ENCODE measurements around the gene CTLA4. TPM values are rescaled to one million over a fixed set of nuclear protein-coding genes. Genes with fewer than 3 reads are reported as not detected.
"Not testable (repeated sequence)": the region's sequence is repeated elsewhere in the genome, so short reads cannot be mapped to it uniquely, and the experiment has no call there.

CTLA4 gene
- total RNA-seq, 1 experiment from 2014 or later: not detected

- Histone ChIP-seq H3K4me1 (no peaks in the 10 kb centered on the region), H3K27ac (no peak overlapping the region), H3K27me3 (no peaks in the 10 kb centered on the region), H3K9me3 (replicated peaks) (no peaks in the 10 kb centered on the region), H3K4me3 (no peak overlapping the region), H3K36me3 (no peaks in the 10 kb centered on the region)
- peak in 1 of 2 experiments; percentile 35 for DNase-seq
Observed at GRCh38 chr2:203871371-203871983, 3.9 kb downstream of the CTLA4 start.

DNA sequence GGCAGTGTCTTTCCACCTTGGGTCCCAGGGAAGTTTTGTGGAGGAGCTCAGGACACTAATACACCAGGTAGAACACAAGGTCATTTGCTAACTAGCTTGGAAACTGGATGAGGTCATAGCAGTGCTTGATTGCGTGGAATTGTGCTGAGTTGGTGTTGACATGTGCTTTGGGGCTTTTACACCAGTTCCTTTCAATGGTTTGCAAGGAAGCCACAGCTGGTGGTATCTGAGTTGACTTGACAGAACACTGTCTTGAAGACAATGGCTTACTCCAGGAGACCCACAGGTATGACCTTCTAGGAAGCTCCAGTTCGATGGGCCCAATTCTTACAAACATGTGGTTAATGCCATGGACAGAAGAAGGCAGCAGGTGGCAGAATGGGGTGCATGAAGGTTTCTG is 5.9 kb downstream of the CTLA4 start:
- Histone ChIP-seq H3K9me3 (replicated peaks) (no peaks in the 10 kb centered on the region), H3K4me1 (no peaks in the 10 kb centered on the region), H3K27ac (no peak overlapping the region), H3K27me3 (no peaks in the 10 kb centered on the region), H3K4me3 (no peak overlapping the region), H3K36me3 (no peaks in the 10 kb centered on the region)
- no peak for DNase-seq

DNA sequence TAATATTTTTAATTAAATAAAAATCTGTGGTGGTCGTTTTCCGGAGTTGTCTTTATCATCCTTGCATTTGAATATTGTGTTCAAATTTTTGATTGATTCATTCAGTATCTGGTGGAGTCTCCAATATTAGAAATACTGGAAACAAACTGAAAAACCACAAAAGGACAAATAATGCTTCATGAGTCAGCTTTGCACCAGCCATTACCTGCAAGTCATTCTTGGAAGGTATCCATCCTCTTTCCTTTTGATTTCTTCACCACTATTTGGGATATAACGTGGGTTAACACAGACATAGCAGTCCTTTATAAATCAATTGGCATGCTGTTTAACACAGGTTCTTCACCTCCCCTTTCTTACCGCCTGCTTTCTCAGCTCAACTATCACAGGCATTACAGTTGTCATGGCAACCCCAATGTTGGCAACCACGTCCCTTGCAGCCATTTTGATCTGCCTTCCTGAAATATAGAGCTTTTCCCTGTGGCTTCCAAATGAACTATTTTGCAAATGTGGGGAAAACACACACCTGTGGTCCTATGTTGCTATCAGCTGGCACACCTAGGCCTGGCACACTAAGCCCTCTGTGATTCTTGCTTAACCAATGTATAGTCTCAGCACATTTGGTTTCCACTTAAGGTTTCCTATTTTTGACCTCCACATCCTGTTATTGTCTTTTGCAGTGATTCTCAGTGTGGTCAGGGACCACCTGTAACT is 6.5 kb downstream of the CTLA4 start:
- Histone ChIP-seq H3K36me3 (no peaks in the 10 kb centered on the region), H3K4me3 (no peak overlapping the region), H3K27me3 (no peaks in the 10 kb centered on the region), H3K9me3 (replicated peaks) (no peaks in the 10 kb centered on the region), H3K27ac (no peak overlapping the region), H3K4me1 (no peaks in the 10 kb centered on the region)
- no peak for DNase-seq

DNA sequence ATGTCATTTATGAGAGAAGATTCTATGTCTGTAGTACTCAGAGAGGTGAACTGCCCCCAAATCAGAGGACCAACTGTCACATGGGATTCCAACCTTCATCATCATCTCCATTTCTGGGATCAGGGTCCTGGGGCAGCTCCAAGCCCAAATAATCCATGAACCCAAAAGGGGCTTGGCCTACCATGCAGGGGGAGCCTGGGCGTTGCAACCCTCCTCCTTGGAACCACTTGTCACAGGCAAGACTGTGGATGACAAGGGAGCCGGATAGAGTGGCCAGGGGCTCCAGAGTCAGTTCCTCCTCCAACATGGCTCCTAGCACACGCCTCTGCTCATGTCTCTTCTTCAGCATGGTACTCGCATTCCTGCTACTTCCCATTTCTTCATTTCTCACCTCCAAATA is 7.9 kb downstream of the CTLA4 start:
- Histone ChIP-seq H3K36me3 (no peaks in the 10 kb centered on the region), H3K9me3 (replicated peaks) (no peaks in the 10 kb centered on the region), H3K4me3 (no peak overlapping the region), H3K27me3 (no peaks in the 10 kb centered on the region), H3K27ac (no peak overlapping the region), H3K4me1 (no peaks in the 10 kb centered on the region)
- no peak for DNase-seq

DNA sequence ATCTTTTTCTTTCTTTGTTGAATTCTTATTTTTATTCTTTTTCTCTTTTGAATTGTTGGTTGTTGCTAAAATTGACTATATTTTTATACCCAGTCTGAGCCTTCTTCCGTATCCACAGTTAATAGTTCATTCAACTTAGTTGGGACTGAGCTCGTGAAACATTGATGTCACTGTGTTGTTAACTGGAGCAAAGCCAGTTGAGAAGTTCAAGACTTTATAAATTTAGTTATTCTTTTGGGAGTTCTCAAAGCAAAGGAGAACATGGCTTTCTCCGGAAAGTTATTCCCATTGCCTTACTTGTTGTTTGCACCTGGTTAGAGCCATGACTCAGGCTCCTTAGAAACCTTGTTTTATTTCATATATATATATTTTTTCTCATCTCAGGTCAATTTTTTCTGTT is 8.8 kb downstream of the CTLA4 start:
- Histone ChIP-seq H3K4me1 (no peaks in the 10 kb centered on the region), H3K27ac (no peak overlapping the region), H3K9me3 (replicated peaks) (no peaks in the 10 kb centered on the region), H3K27me3 (no peaks in the 10 kb centered on the region), H3K4me3 (no peak overlapping the region), H3K36me3 (no peaks in the 10 kb centered on the region)
- DNase-seq: no peak

DNA sequence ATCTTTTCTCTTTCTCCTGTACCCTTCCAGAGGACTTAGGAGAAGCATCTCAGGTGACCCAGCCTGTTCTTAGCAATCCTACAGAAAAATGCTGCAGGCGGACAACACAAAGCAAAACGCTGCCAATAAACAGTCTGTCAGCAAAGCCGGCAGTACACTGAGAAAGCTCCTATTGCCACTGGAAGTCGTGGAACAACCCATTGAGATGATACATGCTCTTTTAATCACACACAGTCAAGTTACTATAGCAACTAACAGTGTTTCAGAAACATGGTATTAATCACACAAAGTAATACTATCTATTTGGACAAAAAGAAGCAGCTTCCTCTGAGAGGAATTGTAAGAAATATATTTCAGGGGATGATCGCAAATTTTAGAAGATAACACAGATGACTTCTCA is 10.5 kb downstream of the CTLA4 start:
- Histone ChIP-seq H3K4me1 (peaks cover 5% of the 10 kb centered on the region; the same call in 1 of the 2 replicates), H3K36me3 (no peaks in the 10 kb centered on the region), H3K27me3 (no peaks in the 10 kb centered on the region), H3K9me3 (replicated peaks) (no peaks in the 10 kb centered on the region; the same call in 1 of the 2 replicates), H3K4me3 (no peak overlapping the region), H3K27ac (no peak overlapping the region)
- DNase-seq: no peak

- H3K27me3 ChIP-seq: no peaks in the 10 kb centered on the region
- H3K27ac ChIP-seq: no peak overlapping the region
- H3K4me3 ChIP-seq: no peak overlapping the region
- peaks cover 5% of the 10 kb centered on the region; the same call in 1 of the 2 replicates for H3K4me1 ChIP-seq
- no peak for DNase-seq
- H3K9me3 ChIP-seq (replicated peaks): no peaks in the 10 kb centered on the region; the same call in 1 of the 2 replicates
- H3K36me3 ChIP-seq: no peaks in the 10 kb centered on the region
Observed at GRCh38 chr2:203880557-203881125, 13.1 kb downstream of the CTLA4 start.

DNA sequence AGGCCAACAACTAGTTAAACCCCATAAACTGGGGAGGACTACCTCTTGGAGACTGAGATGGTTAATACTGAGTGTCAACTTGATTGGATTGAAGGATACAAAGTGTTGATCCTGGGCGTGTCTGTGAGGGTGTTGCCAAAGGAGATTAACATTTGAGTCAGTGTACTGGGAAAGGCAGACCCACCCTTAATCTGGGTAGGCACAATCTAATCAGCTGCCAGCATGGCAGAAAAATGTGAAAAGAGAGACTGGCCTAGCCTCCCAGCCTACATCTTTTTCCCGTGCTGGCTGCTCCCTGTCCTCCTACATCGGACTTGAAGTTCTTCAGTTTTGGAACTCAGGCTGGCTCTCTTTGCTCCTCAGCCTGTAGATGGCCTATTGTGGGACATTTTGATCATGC is 13.6 kb downstream of the CTLA4 start:
- H3K4me3 ChIP-seq; H3K27me3 ChIP-seq; H3K9me3 ChIP-seq (replicated peaks); H3K27ac ChIP-seq; H3K36me3 ChIP-seq; H3K4me1 ChIP-seq; DNase-seq: not testable (repeated sequence)

DNA sequence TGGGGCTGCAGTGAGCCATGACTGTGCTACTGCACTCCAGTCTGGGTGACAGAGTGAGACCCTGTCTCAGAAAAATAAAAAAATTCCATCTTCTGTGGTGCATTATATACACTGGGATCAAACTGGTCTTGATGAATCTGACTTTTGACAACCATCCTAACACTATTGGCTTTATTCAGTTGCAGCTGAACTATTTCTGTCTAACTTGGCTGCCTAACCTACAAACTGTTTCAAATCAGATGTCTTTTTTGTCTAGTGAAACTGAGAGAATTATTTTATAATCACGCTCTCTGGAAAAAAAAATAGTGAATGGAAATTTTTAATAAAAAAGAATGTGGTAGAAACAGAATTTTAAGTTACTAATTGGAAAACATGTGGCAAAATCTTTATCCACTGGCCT is 15.0 kb downstream of the CTLA4 start:
- H3K27me3 ChIP-seq: no peaks in the 10 kb centered on the region
- no peaks in the 10 kb centered on the region for H3K36me3 ChIP-seq
- peaks cover 5% of the 10 kb centered on the region; the same call in 1 of the 2 replicates for H3K4me1 ChIP-seq
- H3K4me3 ChIP-seq: no peak overlapping the region
- H3K27ac ChIP-seq: no peak overlapping the region
- no peak for DNase-seq
- H3K9me3 ChIP-seq (replicated peaks): no peaks in the 10 kb centered on the region; the same call in 1 of the 2 replicates

DNA sequence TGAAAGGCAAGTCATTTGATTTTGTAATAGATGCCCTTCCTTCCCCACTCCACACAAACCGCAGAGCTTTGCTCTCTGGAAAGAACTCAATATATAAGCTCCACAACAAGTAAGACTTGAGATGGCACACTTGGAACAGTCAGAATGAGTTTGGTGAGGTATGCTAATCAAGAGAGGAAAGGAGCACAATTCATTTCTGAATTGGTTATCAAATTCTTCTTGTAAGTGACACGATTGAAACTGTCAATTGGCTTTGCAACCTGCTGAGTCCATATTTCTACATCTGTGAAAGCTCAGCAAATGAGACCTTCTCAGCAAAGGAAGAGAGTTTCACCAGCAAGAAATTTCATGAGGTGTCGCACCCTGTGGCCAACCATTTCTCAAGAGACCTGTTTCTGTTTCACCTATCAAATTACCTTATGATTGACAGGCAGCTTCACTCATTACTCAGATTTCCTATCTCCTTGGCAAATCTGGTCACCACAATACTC is 19.1 kb downstream of the CTLA4 start:
- no peaks in the 10 kb centered on the region for H3K36me3 ChIP-seq
- no peak for DNase-seq
- H3K9me3 ChIP-seq (replicated peaks): no peaks in the 10 kb centered on the region; the same call in 1 of the 2 replicates
- H3K4me3 ChIP-seq: no peak overlapping the region
- H3K27me3 ChIP-seq: no peaks in the 10 kb centered on the region
- no peak overlapping the region for H3K27ac ChIP-seq
- H3K4me1 ChIP-seq: peaks cover 13% of the 10 kb centered on the region

GRCh38 chr2:203887677-203888076 is 20.1 kb downstream of the CTLA4 start:
- Histone ChIP-seq H3K4me1 (peaks cover 21% of the 10 kb centered on the region), H3K4me3 (no peak overlapping the region), H3K27ac (no peak overlapping the region), H3K9me3 (replicated peaks) (no peaks in the 10 kb centered on the region), H3K36me3 (no peaks in the 10 kb centered on the region), H3K27me3 (no peaks in the 10 kb centered on the region)
- DNase-seq: peak in 1 of 2 experiments; percentile 58

GRCh38 chr2:203889542-203889941 is 22.0 kb downstream of the CTLA4 start:
- Histone ChIP-seq H3K36me3 (no peaks in the 10 kb centered on the region), H3K4me1 (peaks cover 26% of the 10 kb centered on the region), H3K27me3 (no peaks in the 10 kb centered on the region), H3K4me3 (no peak overlapping the region), H3K9me3 (replicated peaks) (no peaks in the 10 kb centered on the region), H3K27ac (no peak overlapping the region)
- no peak for DNase-seq

- Histone ChIP-seq H3K4me3 (no peak overlapping the region), H3K27me3 (no peaks in the 10 kb centered on the region), H3K4me1 (peaks cover 26% of the 10 kb centered on the region), H3K9me3 (replicated peaks) (no peaks in the 10 kb centered on the region), H3K27ac (peak overlapping the region; percentile 33; the same call in 1 of the 2 replicates), H3K36me3 (no peaks in the 10 kb centered on the region)
- DNase-seq: no peak
Observed at GRCh38 chr2:203889944-203890343, 22.4 kb downstream of the CTLA4 start.

- Histone ChIP-seq H3K27ac (peak overlapping the region; percentile 33), H3K36me3 (no peaks in the 10 kb centered on the region), H3K4me1 (peaks cover 26% of the 10 kb centered on the region), H3K9me3 (replicated peaks) (no peaks in the 10 kb centered on the region), H3K27me3 (no peaks in the 10 kb centered on the region), H3K4me3 (no peak overlapping the region)
- DNase-seq: peak in 1 of 2 experiments; percentile 66
Observed at GRCh38 chr2:203890733-203891132, 23.2 kb downstream of the CTLA4 start.

DNA sequence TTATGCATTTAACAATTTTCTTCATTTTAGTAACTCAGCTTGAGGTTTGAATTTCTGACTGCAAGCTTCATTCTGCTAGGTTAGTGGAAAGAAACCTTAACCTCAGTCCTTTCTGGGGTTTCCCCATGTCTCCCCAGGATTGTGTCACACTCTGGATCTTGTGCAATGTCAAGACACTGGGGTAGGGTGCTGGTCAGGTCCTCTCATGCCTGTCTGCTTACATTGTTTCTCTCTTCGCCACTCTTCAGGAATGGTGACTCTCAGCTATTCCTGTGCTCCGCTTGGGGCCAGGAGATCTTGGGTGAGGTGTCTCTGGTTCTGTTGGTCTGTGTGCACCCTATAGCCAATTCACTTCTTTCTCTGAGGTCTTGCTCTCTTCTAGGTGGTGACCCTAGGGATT is 23.9 kb downstream of the CTLA4 start:
- Histone ChIP-seq H3K27me3 (no peaks in the 10 kb centered on the region), H3K4me3 (no peak overlapping the region), H3K36me3 (no peaks in the 10 kb centered on the region), H3K27ac (no peak overlapping the region), H3K4me1 (peaks cover 26% of the 10 kb centered on the region), H3K9me3 (replicated peaks) (no peaks in the 10 kb centered on the region)
- DNase-seq: no peak
